Mesodermal cell (in vitro differentiated cells): Measurements from ENCODE around the gene GRM4.

ENCODE experiments used
- H3K27ac ChIP-seq: 2 replicates; pipeline ENCODE4 v1.7.0; 2013; ENCODE audit warnings: mild to moderate bottlenecking, low read depth, low read length, moderate library complexity; ENCODE audit not compliant: severe bottlenecking
- H3K36me3 ChIP-seq: 2 replicates; pipeline ENCODE4 v1.7.1; 2013; ENCODE audit warnings: mild to moderate bottlenecking, low read length, moderate library complexity; ENCODE audit not compliant: control insufficient read depth, insufficient read depth
- H3K4me1 ChIP-seq: one replicate; pipeline ENCODE4 v1.7.1; 2013; ENCODE audit warnings: mild to moderate bottlenecking, low read length; ENCODE audit not compliant: insufficient read depth, control insufficient read depth, poor library complexity, severe bottlenecking
- H3K4me3 ChIP-seq: 2 replicates; pipeline ENCODE4 v1.7.0; 2013; ENCODE audit warnings: low read length, control low read depth, mild to moderate bottlenecking; ENCODE audit not compliant: insufficient read depth, poor library complexity, severe bottlenecking; ENCODE audit errors: extremely low read depth
- H3K9me3 ChIP-seq: 2 replicates; pipeline ENCODE4 v1.7.1; 2013; ENCODE audit warnings: mild to moderate bottlenecking, low read length, moderate library complexity; ENCODE audit not compliant: control insufficient read depth
- WGBS, 2 experiments: methylation state at CpG; one replicate each; pipeline ENCODE4 v1.1.5; 2013; ENCODE audit warnings: missing lambda C conversion rate in 2 of 2; ENCODE audit not compliant: insufficient coverage in 2 of 2; 5-methylcytosine and 5-hydroxymethylcytosine counted together

The GRM4 gene

DNA sequence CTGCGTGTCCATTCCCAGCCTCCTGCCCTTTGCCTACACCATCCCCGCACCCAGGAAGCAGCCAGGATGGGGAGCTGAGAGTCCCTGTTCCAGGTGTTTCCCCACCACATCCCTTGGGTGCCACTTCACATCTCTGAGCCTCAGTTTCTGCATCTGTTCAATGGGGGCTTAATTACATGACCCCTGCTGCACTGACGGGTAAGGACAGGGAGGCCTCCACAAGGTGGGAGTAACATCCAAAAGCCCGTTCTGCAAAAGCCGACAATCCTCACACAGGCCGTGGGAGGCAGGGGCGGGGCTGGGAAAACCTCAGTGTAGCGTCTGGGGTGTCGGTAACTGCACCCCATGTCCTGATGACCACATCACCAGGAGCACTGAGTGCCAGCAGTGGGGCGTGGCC, 41.3 kb downstream of the GRM4 start:
- no peaks in the 10 kb centered on the region for H3K36me3 ChIP-seq
- 88 to 96% methylated on average over 9 of the region's 10 CpGs for WGBS, 2 experiments
- no peak overlapping the region for H3K27ac ChIP-seq

DNA sequence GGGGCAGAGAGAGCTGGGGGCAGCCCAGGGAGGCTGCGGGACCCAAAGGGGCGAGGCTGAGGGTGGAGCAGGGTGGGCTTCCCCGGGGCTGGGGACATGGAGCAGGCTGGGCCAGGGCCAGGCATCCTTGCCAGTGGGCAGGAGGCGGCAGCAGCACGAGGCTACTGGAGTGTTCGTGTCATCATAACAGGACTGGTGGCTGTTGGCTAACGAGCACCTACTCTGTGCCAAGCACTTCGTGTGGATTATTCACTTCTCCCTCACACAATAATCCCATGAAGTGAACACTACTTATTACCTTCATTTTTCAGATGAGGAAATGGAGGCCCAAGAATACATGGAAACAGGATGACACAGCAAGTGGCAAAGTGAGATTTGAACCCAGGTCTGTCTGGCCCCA, 41.7 kb downstream of the GRM4 start:
- no peaks in the 10 kb centered on the region for H3K9me3 ChIP-seq
- H3K4me1 ChIP-seq = no peaks in the 10 kb centered on the region
- H3K4me3 ChIP-seq = no peak overlapping the region
- 86 to 89% methylated on average over 8 of the region's 8 CpGs for WGBS, 2 experiments
- H3K27ac ChIP-seq = no peak overlapping the region
- H3K36me3 ChIP-seq = no peaks in the 10 kb centered on the region

More for the DNA sequence above, 41.3 kb downstream of the GRM4 start:
- no peaks in the 10 kb centered on the region for H3K9me3 ChIP-seq
- no peak overlapping the region for H3K4me3 ChIP-seq
- H3K4me1 ChIP-seq = no peaks in the 10 kb centered on the region

DNA sequence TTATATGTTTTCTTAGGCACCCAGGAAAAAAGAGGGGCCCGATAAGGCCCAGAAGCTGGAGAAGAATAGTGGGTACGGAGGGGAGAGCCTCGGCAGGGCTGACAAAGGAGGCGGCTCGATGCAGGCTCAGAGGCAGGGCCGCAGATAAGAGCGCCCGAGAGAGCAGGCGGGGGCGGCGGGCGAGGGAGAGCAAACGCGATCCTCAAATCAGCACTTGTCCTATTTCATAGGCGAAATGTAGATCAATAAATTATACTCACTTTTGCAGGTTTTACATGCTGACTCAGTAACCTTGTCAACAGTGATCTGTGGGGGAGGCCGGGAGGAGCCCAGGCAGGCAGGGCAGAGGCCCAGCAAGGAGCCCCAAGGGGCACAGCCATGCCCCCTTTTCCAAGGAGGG, 42.6 kb downstream of the GRM4 start:
- Histone ChIP-seq H3K4me3 (no peak overlapping the region), H3K27ac (no peak overlapping the region), H3K9me3 (no peaks in the 10 kb centered on the region), H3K4me1 (no peaks in the 10 kb centered on the region), H3K36me3 (no peaks in the 10 kb centered on the region)
- 91 to 94% methylated on average over 14 to 16 of the region's 16 CpGs for WGBS, 2 experiments

DNA sequence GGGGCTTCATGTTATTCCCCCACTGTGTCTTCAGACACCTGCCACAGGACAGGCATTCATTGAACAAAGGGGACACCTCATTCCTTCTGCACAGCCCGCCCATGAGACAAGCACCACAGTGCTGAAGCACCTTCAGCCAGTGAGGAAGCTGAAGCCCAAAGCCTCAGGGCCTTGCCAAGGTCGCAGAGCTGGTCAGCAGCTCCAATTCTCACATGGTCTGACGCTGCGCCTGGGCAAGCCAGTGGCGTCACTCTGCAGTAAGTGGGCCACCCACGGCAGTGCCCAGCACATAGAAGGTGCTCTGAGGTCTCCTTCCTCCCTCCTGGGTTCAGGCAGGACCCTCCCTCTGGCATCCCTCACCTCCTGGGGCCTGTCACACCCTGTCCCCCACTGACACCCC, 43.2 kb downstream of the GRM4 start:
- WGBS, 2 experiments = 84 to 93% methylated on average over 6 of the region's 6 CpGs
- Histone ChIP-seq H3K4me3 (no peak overlapping the region), H3K36me3 (no peaks in the 10 kb centered on the region), H3K4me1 (no peaks in the 10 kb centered on the region), H3K27ac (no peak overlapping the region), H3K9me3 (no peaks in the 10 kb centered on the region)

DNA sequence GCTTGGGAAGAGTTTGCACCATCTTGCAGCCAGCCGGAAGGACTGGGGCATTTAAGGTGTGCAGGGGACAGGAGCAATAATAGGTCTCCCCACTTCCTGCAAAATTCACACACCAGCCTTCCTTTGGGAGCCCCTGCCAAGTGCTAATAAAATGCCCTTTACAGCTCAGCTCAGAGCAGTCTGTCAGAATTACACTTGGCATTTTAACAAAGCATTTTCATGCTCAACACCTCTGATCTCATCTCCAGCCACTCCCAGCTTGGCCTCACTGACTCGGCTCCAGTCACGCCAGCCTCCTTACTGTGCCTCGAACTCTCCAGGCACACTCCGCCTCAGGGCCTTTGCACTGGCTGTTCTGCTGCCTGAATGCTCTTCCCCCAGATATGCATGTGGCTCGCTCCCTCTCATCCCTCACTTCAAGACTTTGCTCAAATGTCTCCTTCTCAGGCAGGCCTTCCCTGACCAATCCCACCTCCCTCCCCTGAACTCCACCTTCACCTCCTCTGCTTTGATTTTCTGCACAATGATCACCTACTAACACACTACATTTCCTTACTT, 43.7 kb downstream of the GRM4 start:
- H3K4me3 ChIP-seq = no peak overlapping the region
- 87 to 96% methylated on average over 5 of the region's 6 CpGs for WGBS, 2 experiments
- H3K27ac ChIP-seq = no peak overlapping the region
- no peaks in the 10 kb centered on the region for H3K4me1 ChIP-seq
- no peaks in the 10 kb centered on the region for H3K36me3 ChIP-seq
- H3K9me3 ChIP-seq = no peaks in the 10 kb centered on the region

DNA sequence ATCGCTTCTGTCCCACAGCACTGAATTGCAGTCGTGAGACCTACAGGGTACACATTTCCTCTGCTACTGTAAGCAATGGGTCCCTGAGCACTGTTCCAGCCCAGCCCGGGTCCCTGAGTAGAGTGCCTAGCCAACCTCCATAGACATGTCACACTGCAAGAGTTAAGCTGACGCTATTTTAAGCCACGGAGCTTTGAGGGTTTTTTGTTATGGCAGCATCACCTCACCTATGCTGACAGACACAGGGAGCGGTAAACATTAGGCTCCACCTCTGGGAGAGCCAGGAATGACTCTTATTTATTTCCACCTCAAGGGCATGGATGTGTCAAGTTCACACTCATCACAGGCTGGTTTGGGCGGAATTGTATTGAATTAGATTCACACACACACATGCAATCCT, 45.1 kb downstream of the GRM4 start:
- 91% methylated on average over 6 to 7 of the region's 7 CpGs for WGBS, 2 experiments
- Histone ChIP-seq H3K4me3 (no peak overlapping the region), H3K27ac (no peak overlapping the region), H3K9me3 (no peaks in the 10 kb centered on the region), H3K4me1 (no peaks in the 10 kb centered on the region), H3K36me3 (no peaks in the 10 kb centered on the region)

DNA sequence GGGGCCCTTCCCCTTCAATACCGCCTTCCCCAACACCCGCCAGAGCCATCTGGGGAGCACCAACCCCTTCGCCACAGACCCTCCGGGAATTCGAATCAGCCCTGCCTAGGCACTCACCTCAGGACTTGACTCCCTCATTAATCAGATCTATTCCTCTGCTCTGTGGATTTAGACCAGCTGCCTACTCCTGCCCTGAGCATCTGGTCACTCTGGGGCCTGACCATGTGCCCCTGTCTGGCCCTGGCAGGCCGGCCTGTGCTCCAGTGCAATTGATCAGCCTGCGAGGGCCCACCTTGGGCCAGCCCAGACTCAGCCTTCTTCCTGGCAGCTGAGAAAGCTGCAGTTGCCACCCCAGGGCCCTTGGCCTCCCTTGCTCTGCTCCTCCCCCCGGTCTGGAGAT, 46.0 kb downstream of the GRM4 start:
- H3K4me3 ChIP-seq = no peak overlapping the region
- H3K27ac ChIP-seq = no peak overlapping the region
- H3K4me1 ChIP-seq = no peaks in the 10 kb centered on the region
- 91% methylated on average over 8 of the region's 8 CpGs for WGBS, 2 experiments
- no peaks in the 10 kb centered on the region for H3K9me3 ChIP-seq
- no peaks in the 10 kb centered on the region for H3K36me3 ChIP-seq

GRCh38 chr6:34098045-34098936, 47.6 kb downstream of the GRM4 start:
- no peak overlapping the region for H3K4me3 ChIP-seq
- H3K4me1 ChIP-seq = no peaks in the 10 kb centered on the region
- H3K27ac ChIP-seq = no peak overlapping the region
- H3K9me3 ChIP-seq = no peaks in the 10 kb centered on the region
- H3K36me3 ChIP-seq = no peaks in the 10 kb centered on the region
- 77 to 88% methylated on average over 6 to 8 of the region's 8 CpGs for WGBS, 2 experiments

DNA sequence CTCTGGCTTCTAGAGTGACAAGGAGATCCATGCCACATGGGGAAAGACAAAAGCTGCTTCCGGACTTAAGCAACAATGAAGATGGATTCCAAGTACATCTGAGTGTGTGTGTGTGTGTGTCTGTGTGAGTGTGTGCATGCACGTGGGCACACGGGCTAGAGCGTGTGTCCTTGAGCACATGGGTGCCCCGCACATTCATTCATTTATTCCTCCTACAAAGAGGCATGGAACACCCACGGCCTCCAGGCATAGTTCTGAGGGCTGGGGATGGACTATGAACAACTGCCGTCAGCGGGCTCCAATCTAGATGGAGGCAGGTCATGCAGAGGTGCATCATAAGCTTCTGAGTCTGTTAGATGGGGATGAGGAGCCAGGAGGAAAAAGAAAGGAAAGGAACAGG, 49.1 kb downstream of the GRM4 start:
- Histone ChIP-seq H3K27ac (no peak overlapping the region), H3K4me3 (no peak overlapping the region), H3K9me3 (no peaks in the 10 kb centered on the region), H3K36me3 (no peaks in the 10 kb centered on the region), H3K4me1 (no peaks in the 10 kb centered on the region)
- 81 to 87% methylated on average over 2 to 4 of the region's 8 CpGs for WGBS, 2 experiments

DNA sequence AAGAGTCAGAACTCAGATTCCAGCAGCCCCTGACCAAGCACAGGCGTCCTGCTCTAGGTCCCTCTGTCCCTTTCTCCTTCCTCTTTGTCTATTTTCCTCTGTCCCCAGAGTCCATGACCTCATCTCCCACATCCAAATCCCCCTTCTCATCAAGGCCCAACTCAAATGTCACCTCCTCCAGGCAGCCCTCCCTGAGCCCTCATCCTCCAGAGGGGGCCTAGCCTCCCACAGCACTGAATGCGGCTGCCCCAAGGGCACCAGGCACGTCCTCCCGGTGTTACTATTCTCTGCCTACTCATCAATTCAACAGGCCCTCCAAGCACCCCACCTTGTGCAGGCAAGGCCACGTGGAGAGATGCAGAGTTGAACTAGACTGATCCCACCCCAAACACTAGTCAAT, 49.7 kb downstream of the GRM4 start:
- H3K4me3 ChIP-seq = no peak overlapping the region
- no peak overlapping the region for H3K27ac ChIP-seq
- H3K4me1 ChIP-seq = no peaks in the 10 kb centered on the region
- H3K9me3 ChIP-seq = no peaks in the 10 kb centered on the region
- 83 to 93% methylated on average over 1 to 4 of the region's 5 CpGs for WGBS, 2 experiments
- no peaks in the 10 kb centered on the region for H3K36me3 ChIP-seq

- Histone ChIP-seq H3K36me3 (no peaks in the 10 kb centered on the region), H3K27ac (no peak overlapping the region), H3K4me1 (no peaks in the 10 kb centered on the region), H3K9me3 (no peaks in the 10 kb centered on the region), H3K4me3 (no peak overlapping the region)
- WGBS, 2 experiments = 76 to 95% methylated on average over 7 to 8 of the region's 10 CpGs
Observed at GRCh38 chr6:34095741-34096140, 50.1 kb downstream of the GRM4 start.
